ENCODE data around the gene OSBP2. TPM values are rescaled to one million over a fixed set of nuclear protein-coding genes. Genes with fewer than 3 reads are reported as not detected.
A peak's percentile ranks its signal among the peaks of the same experiment; 100 is the strongest.

Gene OSBP2
- total RNA-seq, 4 donors from 2014 or later, result 0.60 to 7.5 (median 4.3) TPM

DNA sequence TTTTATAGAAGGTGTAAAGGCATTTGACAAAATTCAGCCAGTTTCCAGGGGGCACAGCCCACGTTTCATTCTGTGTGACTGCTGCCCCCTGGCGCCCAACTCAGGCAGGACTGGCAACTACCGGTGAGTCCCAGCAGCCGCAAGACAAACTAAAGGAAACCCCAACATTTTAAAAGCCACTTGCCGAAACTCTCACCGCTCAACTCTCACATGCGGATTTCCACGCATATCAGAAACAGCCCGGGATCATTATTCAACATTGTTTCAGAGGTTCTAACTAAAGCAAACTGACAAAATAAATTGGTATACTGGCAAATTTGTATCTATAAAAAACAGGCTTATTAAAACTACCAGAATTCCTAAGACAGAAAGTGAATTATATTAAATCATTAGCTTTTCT is 225.7 kb downstream of the OSBP2 start:
- Histone ChIP-seq H3K27me3 (no peaks in the 10 kb centered on the region), H3K4me1 (peaks cover 0 to 15% (median 6%) of the 10 kb centered on the region in 4 donors), H3K27ac (no peak overlapping the region), H3K4me3 (no peak overlapping the region), H3K36me3 (no peaks in the 10 kb centered on the region), H3K9me3 (peaks cover 0 to 7% of the 10 kb centered on the region in 2 donors)
- intact Hi-C loops (cut with DNase I; ENCODE audit: low total_unique reads) (no loop called here), in situ Hi-C loops (cut with MboI; ENCODE audit: low pct_ligation_motif_present in 1 of 4, low pct_unique_long_range_greater_than_20kb in 1 of 4, low sequenced_read_pairs in 3 of 4) (loop anchor here in 1 of 4 donors (25.0 kb wide), 1 partner anchor 283 kb away; the partner anchor contains the start of gene SLC35E4)
- WGBS, 2 donors (ENCODE audit: low coverage in 1 of 2), result 1% methylated on average over 9 of the region's 9 CpGs
- DNase-seq, result peak; percentile 80
- peak; percentile 83 to 93 (median 90) for TF ChIP-seq CTCF (IDR thresholded peaks at IDR 0.05)
- no peak for TF ChIP-seq POLR2AphosphoS5 (IDR thresholded peaks at IDR 0.05)

GRCh38 chr22:30921108-30921507 is 226.4 kb downstream of the OSBP2 start:
- WGBS, 2 donors (ENCODE audit: low coverage in 1 of 2), result 36 to 65% methylated on average over 4 to 6 of the region's 6 CpGs
- no peak for DNase-seq
- Histone ChIP-seq H3K27me3 (no peaks in the 10 kb centered on the region), H3K4me1 (peaks cover 0 to 15% (median 6%) of the 10 kb centered on the region in 4 donors), H3K4me3 (peak overlapping the region in 2 of 4 donors; percentile 31 to 48), H3K9me3 (peaks cover 0 to under 1% of the 10 kb centered on the region in 2 donors), H3K36me3 (no peaks in the 10 kb centered on the region), H3K27ac (peak overlapping the region in 1 of 4 donors; percentile 11)
- TF ChIP-seq POLR2A (IDR thresholded peaks at IDR 0.05) (no peak), POLR2AphosphoS5 (IDR thresholded peaks at IDR 0.05) (no peak), EP300 (IDR thresholded peaks at IDR 0.05; ENCODE audit: low read depth) (no peak), CTCF (IDR thresholded peaks at IDR 0.05) (no peak)
- in situ Hi-C loops (cut with MboI; ENCODE audit: low pct_ligation_motif_present in 1 of 4, low pct_unique_long_range_greater_than_20kb in 1 of 4, low sequenced_read_pairs in 3 of 4), result loop anchor here in 1 of 4 donors (25.0 kb wide), 1 partner anchor 284 kb away; the partner anchor contains the start of gene SLC35E4
- intact Hi-C loops (cut with DNase I; ENCODE audit: low total_unique reads), result no loop called here

DNA sequence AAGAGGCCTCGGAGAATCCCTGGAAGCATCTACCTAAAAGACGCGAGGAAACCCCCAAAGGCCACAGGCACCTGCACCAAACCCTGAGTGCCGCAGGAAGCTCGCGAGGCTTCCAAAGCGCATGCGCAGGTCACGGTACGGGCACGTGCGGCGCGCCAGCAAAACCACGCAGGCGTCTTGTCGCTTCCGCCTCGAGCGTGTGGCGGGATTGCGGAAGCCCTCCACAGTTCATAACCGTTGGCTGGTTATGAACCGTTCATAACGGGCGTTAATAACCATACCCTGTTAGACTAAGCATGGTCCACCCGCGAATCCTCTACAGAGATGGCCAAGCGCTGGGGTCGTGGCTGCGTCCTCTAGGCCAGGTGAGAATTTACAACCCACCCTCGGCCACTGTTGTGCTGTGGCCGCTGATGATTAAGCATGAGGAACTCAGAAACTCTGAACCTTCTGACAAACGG is 227.5 kb downstream of the OSBP2 start:
- peak overlapping the region in 3 of 4 donors; percentile 22 to 48 (median 31) for H3K4me3 ChIP-seq
- in situ Hi-C loops (cut with MboI; ENCODE audit: low pct_ligation_motif_present in 1 of 4, low pct_unique_long_range_greater_than_20kb in 1 of 4, low sequenced_read_pairs in 3 of 4) (loop anchor here in 1 of 4 donors (25.0 kb wide), 1 partner anchor 285 kb away; the partner anchor contains the start of gene SLC35E4), intact Hi-C loops (cut with DNase I; ENCODE audit: low total_unique reads) (no loop called here)
- H3K27me3 ChIP-seq, result no peaks in the 10 kb centered on the region
- no peaks in the 10 kb centered on the region for H3K36me3 ChIP-seq
- DNase-seq, result peak; percentile 62
- H3K4me1 ChIP-seq, result peaks cover 0 to 15% (median 6%) of the 10 kb centered on the region in 4 donors
- WGBS, 2 donors (ENCODE audit: low coverage in 1 of 2), result 39 to 67% methylated on average over 22 to 34 of the region's 34 CpGs
- H3K27ac ChIP-seq, result peak overlapping the region; percentile 11 to 71 (median 42)
- H3K9me3 ChIP-seq, result no peaks in the 10 kb centered on the region
- TF ChIP-seq CTCF (IDR thresholded peaks at IDR 0.05) (peak in 1 of 5 experiments; percentile 1), EP300 (IDR thresholded peaks at IDR 0.05; ENCODE audit: low read depth) (no peak), POLR2AphosphoS5 (IDR thresholded peaks at IDR 0.05) (peak; percentile 34 to 44 (median 37)), POLR2A (IDR thresholded peaks at IDR 0.05) (peak; percentile 5)

DNA sequence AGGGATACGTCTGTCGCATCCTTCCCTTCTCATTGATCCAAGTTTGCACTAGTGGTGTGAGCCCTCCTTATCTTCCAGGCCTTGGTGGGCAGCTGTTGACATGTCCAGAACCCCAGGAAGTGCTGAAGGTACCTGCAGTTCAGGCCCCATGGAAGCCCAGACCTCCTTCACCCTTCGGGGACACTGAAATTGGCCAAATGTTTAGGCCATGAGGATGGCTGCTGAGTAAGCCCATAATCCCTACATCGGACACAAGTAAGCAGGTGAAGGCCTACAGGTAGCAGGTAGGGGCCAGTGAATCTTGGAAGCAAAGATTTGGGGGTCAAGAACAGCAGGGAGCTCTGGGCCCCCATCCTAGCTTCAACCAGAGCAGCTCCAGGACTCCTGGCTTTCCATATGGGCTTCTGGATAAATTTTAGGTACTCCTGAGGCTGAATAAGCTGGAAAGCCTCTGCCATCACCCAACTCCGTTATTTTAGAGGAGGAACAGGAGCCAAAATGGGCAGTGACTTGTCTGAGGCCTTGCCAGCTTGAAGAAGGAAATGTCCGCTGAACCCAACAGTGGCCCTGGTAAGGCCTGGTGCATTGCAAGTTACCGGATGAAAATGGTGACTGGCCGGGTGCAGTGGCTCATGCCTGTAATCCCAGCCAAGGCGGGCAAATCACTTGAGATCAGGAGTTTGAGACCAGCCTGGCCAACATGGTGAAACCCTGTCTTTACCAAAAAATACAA is 228.7 kb downstream of the OSBP2 start:
- in situ Hi-C loops (cut with MboI; ENCODE audit: low pct_ligation_motif_present in 1 of 4, low pct_unique_long_range_greater_than_20kb in 1 of 4, low sequenced_read_pairs in 3 of 4) (loop anchor here in 1 of 4 donors (25.0 kb wide), 1 partner anchor 286 kb away; the partner anchor contains the start of gene SLC35E4), intact Hi-C loops (cut with DNase I; ENCODE audit: low total_unique reads) (no loop called here)
- H3K36me3 ChIP-seq, result peaks cover 0 to 9% (median 0%) of the 10 kb centered on the region in 4 donors
- 94 to 100% methylated on average over 3 to 9 of the region's 9 CpGs for WGBS, 2 donors (ENCODE audit: low coverage in 1 of 2)
- H3K4me1 ChIP-seq, result peaks cover 0 to 15% (median 6%) of the 10 kb centered on the region in 4 donors
- DNase-seq, result no peak
- TF ChIP-seq CTCF (IDR thresholded peaks at IDR 0.05) (no peak), EP300 (IDR thresholded peaks at IDR 0.05; ENCODE audit: low read depth) (no peak), POLR2AphosphoS5 (IDR thresholded peaks at IDR 0.05) (no peak), POLR2A (IDR thresholded peaks at IDR 0.05) (no peak)
- H3K9me3 ChIP-seq, result no peaks in the 10 kb centered on the region
- H3K27ac ChIP-seq, result no peak overlapping the region
- no peak overlapping the region for H3K4me3 ChIP-seq
- H3K27me3 ChIP-seq, result no peaks in the 10 kb centered on the region
